ENCODE data around the gene SKIC8. TPM values are rescaled to one million over a fixed set of nuclear protein-coding genes. Genes with fewer than 3 reads are reported as not detected.

The SKIC8 gene
- total RNA-seq, 1 donor from 2014 or later: 54.3 TPM

- Histone ChIP-seq H3K27me3 (no peaks in the 10 kb centered on the region), H3K27ac (no peak overlapping the region), H3K4me3 (no peak overlapping the region), H3K9me3 (no peaks in the 10 kb centered on the region), H3K4me1 (no peaks in the 10 kb centered on the region), H3K36me3 (peaks cover 0 to 63% of the 10 kb centered on the region in 2 donors)
- intact Hi-C loops (cut with DNase I): no loop called here
- no peak for DNase-seq (ENCODE audit: extremely low spot score in 2 of 2)
- no peak for TF ChIP-seq CTCF (IDR thresholded peaks at IDR 0.05)
- TF ChIP-seq POLR2AphosphoS5 (IDR thresholded peaks at IDR 0.05; ENCODE audit: insufficient read depth in 1 of 2, low read depth in 1 of 2): no peak
- TF ChIP-seq POLR2A (IDR thresholded peaks at IDR 0.05): no peak
Observed at GRCh38 chr15:78282324-78282723, 17.1 kb downstream of the SKIC8 start.

GRCh38 chr15:78280319-78281072 is 18.9 kb downstream of the SKIC8 start:
- DNase-seq (ENCODE audit: extremely low spot score in 2 of 2): no peak
- Histone ChIP-seq H3K9me3 (no peaks in the 10 kb centered on the region), H3K27ac (no peak overlapping the region), H3K27me3 (no peaks in the 10 kb centered on the region), H3K4me3 (no peak overlapping the region), H3K36me3 (peaks cover 0 to 54% of the 10 kb centered on the region in 2 donors), H3K4me1 (no peaks in the 10 kb centered on the region)
- intact Hi-C loops (cut with DNase I): no loop called here
- TF ChIP-seq POLR2AphosphoS5 (IDR thresholded peaks at IDR 0.05; ENCODE audit: insufficient read depth in 1 of 2, low read depth in 1 of 2) (no peak), POLR2A (IDR thresholded peaks at IDR 0.05) (no peak), CTCF (IDR thresholded peaks at IDR 0.05) (no peak)

GRCh38 chr15:78276064-78276943 is 23.1 kb downstream of the SKIC8 start:
- intact Hi-C loops (cut with DNase I): no loop called here
- Histone ChIP-seq H3K27me3 (no peaks in the 10 kb centered on the region), H3K4me3 (no peak overlapping the region), H3K9me3 (no peaks in the 10 kb centered on the region), H3K4me1 (no peaks in the 10 kb centered on the region), H3K27ac (no peak overlapping the region), H3K36me3 (peaks cover 0 to 17% of the 10 kb centered on the region in 2 donors)
- TF ChIP-seq POLR2AphosphoS5 (IDR thresholded peaks at IDR 0.05; ENCODE audit: insufficient read depth in 1 of 2, low read depth in 1 of 2): no peak
- TF ChIP-seq POLR2A (IDR thresholded peaks at IDR 0.05): no peak
- TF ChIP-seq CTCF (IDR thresholded peaks at IDR 0.05): no peak
- no peak for DNase-seq (ENCODE audit: extremely low spot score in 2 of 2)

GRCh38 chr15:78274994-78275393 is 24.4 kb downstream of the SKIC8 start:
- H3K36me3 ChIP-seq: peaks cover 0 to 12% of the 10 kb centered on the region in 2 donors
- TF ChIP-seq POLR2A (IDR thresholded peaks at IDR 0.05) (no peak), CTCF (IDR thresholded peaks at IDR 0.05) (no peak), POLR2AphosphoS5 (IDR thresholded peaks at IDR 0.05; ENCODE audit: insufficient read depth in 1 of 2, low read depth in 1 of 2) (no peak)
- intact Hi-C loops (cut with DNase I): no loop called here
- no peaks in the 10 kb centered on the region for H3K9me3 ChIP-seq
- no peak for DNase-seq (ENCODE audit: extremely low spot score in 2 of 2)
- no peak overlapping the region for H3K27ac ChIP-seq
- H3K4me3 ChIP-seq: no peak overlapping the region
- H3K4me1 ChIP-seq: no peaks in the 10 kb centered on the region
- H3K27me3 ChIP-seq: no peaks in the 10 kb centered on the region
